BE2C (cell line): ENCODE results near the gene SSX4B.
"Not testable (repeated sequence)": the region's sequence is repeated elsewhere in the genome, so short reads cannot be mapped to it uniquely, and the experiment has no call there.

Experiments
- DNase-seq: peaks from one replicate; pipeline ENCODE4 v3.0.0-alpha.2; 2020
- H3K27me3 ChIP-seq: fragments of 250-450 bp; sonication (Bioruptor Pico); 2 replicates; pipeline ENCODE4 v1.5.1; 2020; ENCODE audit warnings: mild to moderate bottlenecking
- H3K36me3 ChIP-seq: fragments of 250-450 bp; sonication (Bioruptor Pico); 2 replicates; pipeline ENCODE4 v1.5.1; 2020; ENCODE audit warnings: mild to moderate bottlenecking
- H3K4me1 ChIP-seq: fragments of 250-450 bp; sonication (Bioruptor Pico); 2 replicates; pipeline ENCODE4 v1.5.1; 2020
- H3K4me3 ChIP-seq: 2 replicates; pipeline ENCODE4 v1.5.1; 2011; ENCODE audit warnings: low read depth, low read length
- H3K9me3 ChIP-seq: fragments of 250-450 bp; sonication (Bioruptor Pico); 2 replicates; pipeline ENCODE4 v1.5.1; 2020
- TF ChIP-seq, protein P1 (sequence below): IDR thresholded peaks from 2 replicates; pipeline ENCODE4 v1.5.1; 2012; ENCODE audit warnings: mild to moderate bottlenecking, low read depth, low read length

SSX4B gene

DNA sequence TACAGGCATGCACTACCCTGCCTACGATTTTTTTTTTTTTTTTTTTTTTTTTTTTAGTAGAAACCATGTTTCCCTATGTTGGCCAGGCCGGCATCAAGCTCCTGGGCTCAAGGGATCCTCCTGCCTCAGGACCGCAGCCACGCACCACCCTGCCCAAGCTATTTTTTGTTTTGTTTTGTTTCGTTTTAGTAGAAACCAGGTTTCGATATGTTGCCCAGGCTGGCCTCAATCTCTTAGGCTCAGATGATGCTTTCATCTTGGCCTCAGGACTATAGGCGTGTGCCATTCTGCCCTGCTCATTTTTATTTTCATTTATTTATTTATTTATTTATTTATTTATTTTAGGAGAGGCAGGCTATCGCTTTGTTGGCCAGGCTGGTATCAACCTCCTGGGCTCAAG is 54.1 kb downstream of the SSX4B start:
- H3K36me3 ChIP-seq, result no peaks in the 10 kb centered on the region
- DNase-seq, result no peak
- no peaks in the 10 kb centered on the region for H3K4me1 ChIP-seq
- no peaks in the 10 kb centered on the region for H3K9me3 ChIP-seq
- no peaks in the 10 kb centered on the region for H3K27me3 ChIP-seq
- TF ChIP-seq, protein P1, sequence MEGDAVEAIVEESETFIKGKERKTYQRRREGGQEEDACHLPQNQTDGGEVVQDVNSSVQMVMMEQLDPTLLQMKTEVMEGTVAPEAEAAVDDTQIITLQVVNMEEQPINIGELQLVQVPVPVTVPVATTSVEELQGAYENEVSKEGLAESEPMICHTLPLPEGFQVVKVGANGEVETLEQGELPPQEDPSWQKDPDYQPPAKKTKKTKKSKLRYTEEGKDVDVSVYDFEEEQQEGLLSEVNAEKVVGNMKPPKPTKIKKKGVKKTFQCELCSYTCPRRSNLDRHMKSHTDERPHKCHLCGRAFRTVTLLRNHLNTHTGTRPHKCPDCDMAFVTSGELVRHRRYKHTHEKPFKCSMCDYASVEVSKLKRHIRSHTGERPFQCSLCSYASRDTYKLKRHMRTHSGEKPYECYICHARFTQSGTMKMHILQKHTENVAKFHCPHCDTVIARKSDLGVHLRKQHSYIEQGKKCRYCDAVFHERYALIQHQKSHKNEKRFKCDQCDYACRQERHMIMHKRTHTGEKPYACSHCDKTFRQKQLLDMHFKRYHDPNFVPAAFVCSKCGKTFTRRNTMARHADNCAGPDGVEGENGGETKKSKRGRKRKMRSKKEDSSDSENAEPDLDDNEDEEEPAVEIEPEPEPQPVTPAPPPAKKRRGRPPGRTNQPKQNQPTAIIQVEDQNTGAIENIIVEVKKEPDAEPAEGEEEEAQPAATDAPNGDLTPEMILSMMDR, result no peak
- H3K4me3 ChIP-seq, result no peak overlapping the region

DNA sequence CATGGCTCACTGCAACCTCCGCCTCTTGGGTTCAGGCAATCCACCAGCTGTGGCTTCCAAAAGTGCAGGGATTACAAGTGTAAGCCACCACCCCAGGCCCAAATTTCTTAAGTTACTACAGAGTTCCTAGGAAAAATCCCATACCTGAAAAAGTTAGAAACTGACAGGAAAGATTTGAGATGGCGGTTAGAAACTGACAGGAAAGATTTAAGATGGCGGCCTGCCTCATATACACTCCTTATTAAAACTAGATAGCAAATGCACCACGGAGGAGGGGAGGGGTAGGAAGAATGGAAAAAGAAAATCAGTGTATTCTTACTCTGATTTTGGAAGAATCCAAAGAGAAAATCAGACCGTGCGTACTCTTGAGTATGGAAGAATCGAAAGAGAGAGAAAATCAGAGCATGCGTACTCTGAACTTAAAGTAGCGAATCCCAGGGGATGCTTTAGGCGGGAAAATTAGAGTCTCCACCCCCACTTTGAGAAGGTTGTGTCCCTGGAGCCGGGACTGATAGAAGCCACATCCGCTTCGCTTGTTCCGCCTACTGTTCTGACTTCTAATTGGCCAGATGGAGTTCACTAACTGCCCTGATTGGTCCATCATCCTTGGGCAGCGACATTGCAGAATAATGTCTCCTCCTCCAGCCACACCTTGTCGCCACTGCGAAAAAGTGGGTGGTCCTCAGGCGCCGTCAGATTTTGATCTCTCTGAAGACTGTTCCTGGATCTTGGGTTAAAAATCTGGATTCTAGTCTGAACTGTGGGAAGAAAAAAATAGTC is 55.3 kb downstream of the SSX4B start, which contains the start of gene SSX3:
Gene SSX3, minus strand, starts transcription at position 389 of the 780 bp plus-strand sequence. CDS start 1,454 bp downstream, outside the sequence.
- H3K36me3 ChIP-seq, H3K27me3 ChIP-seq, H3K4me3 ChIP-seq, H3K4me1 ChIP-seq, H3K9me3 ChIP-seq, DNase-seq: not testable (repeated sequence)
